HL-60 (cell line): ENCODE data around the gene ZNF512.
"Not testable (repeated sequence)": the region's sequence is repeated elsewhere in the genome, so short reads cannot be mapped to it uniquely, and the experiment has no call there.

Source experiments
- DNase-seq, 2 experiments: peaks; one replicate each; pipeline ENCODE4 v3.0.0-alpha.2; 2010 to 2020; ENCODE audit warnings: low read depth in 1 of 2, low spot score in 1 of 2
- H3K27ac ChIP-seq: fragments of 250-450 bp; sonication (Bioruptor Pico); replicated peaks from 2 replicates; pipeline ENCODE4 v1.5.1; 2020; ENCODE audit warnings: mild to moderate bottlenecking, moderate library complexity
- H3K27me3 ChIP-seq: fragments of 250-450 bp; sonication (Bioruptor Pico); 2 replicates; pipeline ENCODE4 v1.5.1; 2021; ENCODE audit warnings: mild to moderate bottlenecking, moderate library complexity; ENCODE audit not compliant: insufficient read depth, poor library complexity, severe bottlenecking
- H3K4me3 ChIP-seq: replicated peaks from 2 replicates; pipeline ENCODE4 v1.5.1; 2011; ENCODE audit warnings: mild to moderate bottlenecking, control low read depth, low read length; ENCODE audit not compliant: insufficient read depth
- GABPA ChIP-seq: IDR thresholded peaks from 2 replicates; pipeline ENCODE4 v1.6.1; 2012; ENCODE audit warnings: low read depth
- POLR2AphosphoS5 ChIP-seq: IDR thresholded peaks from 2 replicates; pipeline ENCODE4 v1.6.1; 2012; ENCODE audit warnings: low read depth
- SPI1 ChIP-seq: IDR thresholded peaks from 2 replicates; pipeline ENCODE4 v1.6.1; 2012; ENCODE audit warnings: low read depth, mild to moderate bottlenecking, borderline replicate concordance
- TF ChIP-seq, protein P1 (sequence below): IDR thresholded peaks from 2 replicates; pipeline ENCODE4 v1.6.1; 2012; ENCODE audit warnings: low read depth; ENCODE audit not compliant: insufficient replicate concordance
- TF ChIP-seq, protein P2 (sequence below): IDR thresholded peaks from one replicate; pipeline ENCODE4 v1.5.1; 2011; ENCODE audit warnings: low read length, control low read depth, inconsistent platforms; ENCODE audit not compliant: insufficient read depth

Gene ZNF512

DNA sequence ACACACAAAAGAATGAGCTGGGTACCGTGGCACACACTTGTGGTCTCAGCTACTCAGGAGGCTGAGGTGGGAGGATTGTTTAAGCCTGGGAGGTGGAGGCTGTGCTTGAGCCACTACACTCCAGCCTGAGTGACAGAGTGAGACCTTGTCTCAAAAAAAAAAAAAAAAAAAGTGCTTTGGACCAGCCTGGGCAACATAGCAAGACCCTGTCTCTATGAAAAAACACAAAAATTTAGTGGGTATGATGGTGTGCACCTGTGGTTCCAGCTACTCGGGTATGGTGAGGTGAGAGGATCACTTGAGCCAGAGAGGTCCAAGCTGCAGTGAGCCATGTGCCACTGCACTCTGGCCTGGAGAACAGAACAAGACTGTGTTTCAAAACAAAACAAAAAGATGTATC lies 10.4 kb downstream of the ZNF512 start:
- TF ChIP-seq SPI1 = no peak
- TF ChIP-seq, protein P1, sequence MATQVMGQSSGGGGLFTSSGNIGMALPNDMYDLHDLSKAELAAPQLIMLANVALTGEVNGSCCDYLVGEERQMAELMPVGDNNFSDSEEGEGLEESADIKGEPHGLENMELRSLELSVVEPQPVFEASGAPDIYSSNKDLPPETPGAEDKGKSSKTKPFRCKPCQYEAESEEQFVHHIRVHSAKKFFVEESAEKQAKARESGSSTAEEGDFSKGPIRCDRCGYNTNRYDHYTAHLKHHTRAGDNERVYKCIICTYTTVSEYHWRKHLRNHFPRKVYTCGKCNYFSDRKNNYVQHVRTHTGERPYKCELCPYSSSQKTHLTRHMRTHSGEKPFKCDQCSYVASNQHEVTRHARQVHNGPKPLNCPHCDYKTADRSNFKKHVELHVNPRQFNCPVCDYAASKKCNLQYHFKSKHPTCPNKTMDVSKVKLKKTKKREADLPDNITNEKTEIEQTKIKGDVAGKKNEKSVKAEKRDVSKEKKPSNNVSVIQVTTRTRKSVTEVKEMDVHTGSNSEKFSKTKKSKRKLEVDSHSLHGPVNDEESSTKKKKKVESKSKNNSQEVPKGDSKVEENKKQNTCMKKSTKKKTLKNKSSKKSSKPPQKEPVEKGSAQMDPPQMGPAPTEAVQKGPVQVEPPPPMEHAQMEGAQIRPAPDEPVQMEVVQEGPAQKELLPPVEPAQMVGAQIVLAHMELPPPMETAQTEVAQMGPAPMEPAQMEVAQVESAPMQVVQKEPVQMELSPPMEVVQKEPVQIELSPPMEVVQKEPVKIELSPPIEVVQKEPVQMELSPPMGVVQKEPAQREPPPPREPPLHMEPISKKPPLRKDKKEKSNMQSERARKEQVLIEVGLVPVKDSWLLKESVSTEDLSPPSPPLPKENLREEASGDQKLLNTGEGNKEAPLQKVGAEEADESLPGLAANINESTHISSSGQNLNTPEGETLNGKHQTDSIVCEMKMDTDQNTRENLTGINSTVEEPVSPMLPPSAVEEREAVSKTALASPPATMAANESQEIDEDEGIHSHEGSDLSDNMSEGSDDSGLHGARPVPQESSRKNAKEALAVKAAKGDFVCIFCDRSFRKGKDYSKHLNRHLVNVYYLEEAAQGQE = no peak
- no peak for TF ChIP-seq POLR2AphosphoS5
- no peak for TF ChIP-seq GABPA
- TF ChIP-seq, protein P2, sequence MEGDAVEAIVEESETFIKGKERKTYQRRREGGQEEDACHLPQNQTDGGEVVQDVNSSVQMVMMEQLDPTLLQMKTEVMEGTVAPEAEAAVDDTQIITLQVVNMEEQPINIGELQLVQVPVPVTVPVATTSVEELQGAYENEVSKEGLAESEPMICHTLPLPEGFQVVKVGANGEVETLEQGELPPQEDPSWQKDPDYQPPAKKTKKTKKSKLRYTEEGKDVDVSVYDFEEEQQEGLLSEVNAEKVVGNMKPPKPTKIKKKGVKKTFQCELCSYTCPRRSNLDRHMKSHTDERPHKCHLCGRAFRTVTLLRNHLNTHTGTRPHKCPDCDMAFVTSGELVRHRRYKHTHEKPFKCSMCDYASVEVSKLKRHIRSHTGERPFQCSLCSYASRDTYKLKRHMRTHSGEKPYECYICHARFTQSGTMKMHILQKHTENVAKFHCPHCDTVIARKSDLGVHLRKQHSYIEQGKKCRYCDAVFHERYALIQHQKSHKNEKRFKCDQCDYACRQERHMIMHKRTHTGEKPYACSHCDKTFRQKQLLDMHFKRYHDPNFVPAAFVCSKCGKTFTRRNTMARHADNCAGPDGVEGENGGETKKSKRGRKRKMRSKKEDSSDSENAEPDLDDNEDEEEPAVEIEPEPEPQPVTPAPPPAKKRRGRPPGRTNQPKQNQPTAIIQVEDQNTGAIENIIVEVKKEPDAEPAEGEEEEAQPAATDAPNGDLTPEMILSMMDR = no peak
- Histone ChIP-seq H3K27ac (no peak overlapping the region), H3K4me3 (no peak overlapping the region), H3K27me3 (no peaks in the 10 kb centered on the region)
- DNase-seq = no peak

GRCh38 chr2:27594020-27594703 lies 11.3 kb downstream of the ZNF512 start:
- H3K27me3 ChIP-seq, DNase-seq, H3K27ac ChIP-seq: not testable (repeated sequence)

GRCh38 chr2:27595412-27595811 lies 12.6 kb downstream of the ZNF512 start:
- DNase-seq, H3K4me3 ChIP-seq, H3K27ac ChIP-seq, H3K27me3 ChIP-seq: not testable (repeated sequence)

More at GRCh38 chr2:27594020-27594703, 11.3 kb downstream of the ZNF512 start:
- H3K4me3 ChIP-seq = not testable (repeated sequence)

GRCh38 chr2:27596627-27597026 lies 13.8 kb downstream of the ZNF512 start:
- TF ChIP-seq GABPA (no peak), POLR2AphosphoS5 (no peak), SPI1 (no peak)
- TF ChIP-seq, protein P1 = no peak
- TF ChIP-seq, protein P2 = no peak
- no peaks in the 10 kb centered on the region for H3K27me3 ChIP-seq
- no peak overlapping the region for H3K27ac ChIP-seq
- H3K4me3 ChIP-seq = no peak overlapping the region
- DNase-seq = no peak

DNA sequence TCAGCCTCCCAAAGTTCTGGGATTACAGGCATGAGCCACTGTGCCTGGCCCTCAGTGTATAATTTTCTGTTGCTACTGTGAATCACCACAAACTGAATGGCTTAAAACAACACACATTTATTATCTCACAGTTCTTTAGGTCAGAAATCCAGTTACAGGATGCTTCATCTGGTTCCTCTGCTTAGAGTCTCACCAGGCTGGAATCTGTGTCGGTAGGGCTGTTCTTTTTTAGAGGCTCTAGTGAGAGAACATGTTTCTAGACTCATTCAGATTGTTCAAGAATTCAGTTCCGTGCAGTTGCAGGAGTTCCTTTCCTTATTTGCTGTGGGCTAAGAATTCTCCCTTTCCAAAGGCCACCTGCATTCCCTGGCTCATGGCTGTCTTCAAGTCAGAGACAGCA lies 23.8 kb downstream of the ZNF512 start:
- TF ChIP-seq, protein P1 = no peak
- TF ChIP-seq POLR2AphosphoS5 (no peak), GABPA (no peak), SPI1 (no peak)
- TF ChIP-seq, protein P2 = no peak
- DNase-seq = no peak
- H3K4me3 ChIP-seq = no peak overlapping the region
- no peak overlapping the region for H3K27ac ChIP-seq
- no peaks in the 10 kb centered on the region for H3K27me3 ChIP-seq
